Measurements from ENCODE around the gene CACNA2D3.

DNA sequence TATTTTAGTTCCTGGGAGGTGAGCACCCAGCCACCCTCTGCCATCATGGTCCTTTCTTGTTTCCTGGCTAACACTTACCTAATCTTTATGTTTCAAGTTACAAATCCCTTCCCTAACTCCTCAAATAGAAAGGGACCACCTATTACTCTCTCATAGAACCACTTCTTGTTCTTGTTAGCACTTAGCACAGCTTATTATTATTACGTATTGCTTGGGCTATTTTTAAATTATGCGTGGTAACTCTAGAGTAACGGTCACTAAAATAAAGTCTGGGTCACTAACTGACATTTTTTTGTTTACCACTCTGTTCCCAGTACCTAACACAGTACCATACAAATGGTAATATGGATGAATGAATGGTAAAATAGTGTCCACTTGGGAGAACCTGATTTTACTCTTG lies 663.6 kb downstream of the CACNA2D3 start:
- TF ChIP-seq EZH2 (IDR thresholded peaks at IDR 0.05; ENCODE audit: low read length, unreplicated experiment) (no peak), EZH2phosphoT487 (IDR thresholded peaks at IDR 0.05; ENCODE audit: borderline replicate concordance, low read length) (no peak)
- TF ChIP-seq, protein P1, sequence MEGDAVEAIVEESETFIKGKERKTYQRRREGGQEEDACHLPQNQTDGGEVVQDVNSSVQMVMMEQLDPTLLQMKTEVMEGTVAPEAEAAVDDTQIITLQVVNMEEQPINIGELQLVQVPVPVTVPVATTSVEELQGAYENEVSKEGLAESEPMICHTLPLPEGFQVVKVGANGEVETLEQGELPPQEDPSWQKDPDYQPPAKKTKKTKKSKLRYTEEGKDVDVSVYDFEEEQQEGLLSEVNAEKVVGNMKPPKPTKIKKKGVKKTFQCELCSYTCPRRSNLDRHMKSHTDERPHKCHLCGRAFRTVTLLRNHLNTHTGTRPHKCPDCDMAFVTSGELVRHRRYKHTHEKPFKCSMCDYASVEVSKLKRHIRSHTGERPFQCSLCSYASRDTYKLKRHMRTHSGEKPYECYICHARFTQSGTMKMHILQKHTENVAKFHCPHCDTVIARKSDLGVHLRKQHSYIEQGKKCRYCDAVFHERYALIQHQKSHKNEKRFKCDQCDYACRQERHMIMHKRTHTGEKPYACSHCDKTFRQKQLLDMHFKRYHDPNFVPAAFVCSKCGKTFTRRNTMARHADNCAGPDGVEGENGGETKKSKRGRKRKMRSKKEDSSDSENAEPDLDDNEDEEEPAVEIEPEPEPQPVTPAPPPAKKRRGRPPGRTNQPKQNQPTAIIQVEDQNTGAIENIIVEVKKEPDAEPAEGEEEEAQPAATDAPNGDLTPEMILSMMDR (conservative IDR thresholded peaks at IDR 0.05; ENCODE audit: low read depth, low read length) = no peak
